ENCODE measurements around the gene HES2. TPM values are rescaled to one million over a fixed set of nuclear protein-coding genes. Genes with fewer than 3 reads are reported as not detected.

HES2 gene
- total and polyA plus RNA-seq, 2 experiments from 2014 or later = 1.6 to 2.1 TPM

DNA sequence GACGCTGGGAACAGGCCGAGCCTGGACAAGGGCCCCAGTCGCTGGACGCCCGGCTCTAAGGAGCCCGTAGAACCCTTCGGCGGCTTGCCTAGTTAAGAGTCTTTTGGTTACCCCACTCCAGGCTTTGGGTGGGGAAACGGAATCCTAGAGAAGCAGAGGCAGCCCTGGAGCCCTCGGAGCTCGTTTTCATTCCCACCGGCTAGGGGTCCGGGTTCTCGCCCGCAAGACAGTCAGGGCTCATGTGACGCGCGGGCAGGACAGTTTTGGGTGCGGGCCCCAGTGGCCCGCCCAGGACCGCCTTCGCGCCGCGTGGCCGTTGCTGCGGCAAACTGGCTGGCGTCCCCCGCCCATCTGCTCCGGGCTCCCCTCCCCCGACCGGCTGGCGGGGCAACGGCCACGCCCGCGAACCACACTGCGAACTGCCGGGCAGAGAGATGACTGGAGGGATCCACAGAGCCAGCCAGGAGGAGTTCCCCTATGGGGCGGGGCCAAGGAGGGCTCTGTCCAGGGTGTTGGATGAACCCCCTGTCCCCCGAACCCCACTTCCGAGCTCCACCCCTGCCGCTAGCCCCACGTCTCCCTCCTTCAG lies 829 bp upstream of the HES2 start:
- Histone ChIP-seq H3K9me2 (ENCODE audit: insufficient read depth) (no peaks in the 10 kb centered on the region), H3F3A (replicated peaks; ENCODE audit: low read depth) (peaks cover 22% of the 10 kb centered on the region), H3K27ac (ENCODE audit: low read depth) (no peak overlapping the region), H4K20me1 (replicated peaks; ENCODE audit: insufficient read depth) (peaks cover 8% of the 10 kb centered on the region; the same call in 1 of the 2 replicates), H3K27me3 (ENCODE audit: insufficient read depth) (peaks cover 100% of the 10 kb centered on the region), H3K36me3 (ENCODE audit: insufficient read depth) (no peaks in the 10 kb centered on the region), H3K4me3 (peak overlapping the region; percentile 65), H2AFZ (peak overlapping the region; percentile 83), H3K4me1 (ENCODE audit: insufficient read depth) (peaks cover 8% of the 10 kb centered on the region; the same call in 1 of the 2 replicates), H3K79me2 (replicated peaks; ENCODE audit: insufficient read depth) (no peaks in the 10 kb centered on the region), H3K4me2 (peak overlapping the region; percentile 85)
- Mint-ChIP-seq H3K27ac (no peak overlapping the region), H3K4me3 (peak overlapping the region; percentile 55; the same call in 2 of the 3 replicates), H3K4me1 (peaks cover 7% of the 10 kb centered on the region; the same call in 2 of the 3 replicates), H3K36me3 (ENCODE audit: low read depth) (no peaks in the 10 kb centered on the region), H3K9me3 (no peaks in the 10 kb centered on the region), H3K27me3 (ENCODE audit: insufficient read depth, low read depth, poor library complexity) (peaks cover 90% of the 10 kb centered on the region)
- peak; percentile 10 for ATAC-seq
- TF ChIP-seq ZNF114 (CRISPR knock-in tag; IDR thresholded peaks at IDR 0.05) (no peak), EZH2 (IDR thresholded peaks at IDR 0.05; ENCODE audit: low read depth, unreplicated experiment) (peak; percentile 1), POLR2AphosphoS5 (IDR thresholded peaks at IDR 0.05; ENCODE audit: low read depth) (no peak), CREB1 (CRISPR knock-in tag; IDR thresholded peaks at IDR 0.05; ENCODE audit: low read depth) (no peak), JUNB (IDR thresholded peaks at IDR 0.05; ENCODE audit: unreplicated experiment) (no peak), REST (IDR thresholded peaks at IDR 0.05; ENCODE audit: unreplicated experiment) (peak; percentile 54), ZNF462 (CRISPR knock-in tag; IDR thresholded peaks at IDR 0.05) (no peak)
- TF ChIP-seq, protein P1, sequence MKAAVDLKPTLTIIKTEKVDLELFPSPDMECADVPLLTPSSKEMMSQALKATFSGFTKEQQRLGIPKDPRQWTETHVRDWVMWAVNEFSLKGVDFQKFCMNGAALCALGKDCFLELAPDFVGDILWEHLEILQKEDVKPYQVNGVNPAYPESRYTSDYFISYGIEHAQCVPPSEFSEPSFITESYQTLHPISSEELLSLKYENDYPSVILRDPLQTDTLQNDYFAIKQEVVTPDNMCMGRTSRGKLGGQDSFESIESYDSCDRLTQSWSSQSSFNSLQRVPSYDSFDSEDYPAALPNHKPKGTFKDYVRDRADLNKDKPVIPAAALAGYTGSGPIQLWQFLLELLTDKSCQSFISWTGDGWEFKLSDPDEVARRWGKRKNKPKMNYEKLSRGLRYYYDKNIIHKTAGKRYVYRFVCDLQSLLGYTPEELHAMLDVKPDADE (IDR thresholded peaks at IDR 0.05) = no peak
- peak; percentile 54 for DNase-seq (ENCODE audit: low spot score)
